ENCODE data around the gene DMRT1. TPM values are rescaled to one million over a fixed set of nuclear protein-coding genes. Genes with fewer than 3 reads are reported as not detected.

DMRT1 gene
- total RNA-seq, 1 experiment from 2014 or later = not detected

DNA sequence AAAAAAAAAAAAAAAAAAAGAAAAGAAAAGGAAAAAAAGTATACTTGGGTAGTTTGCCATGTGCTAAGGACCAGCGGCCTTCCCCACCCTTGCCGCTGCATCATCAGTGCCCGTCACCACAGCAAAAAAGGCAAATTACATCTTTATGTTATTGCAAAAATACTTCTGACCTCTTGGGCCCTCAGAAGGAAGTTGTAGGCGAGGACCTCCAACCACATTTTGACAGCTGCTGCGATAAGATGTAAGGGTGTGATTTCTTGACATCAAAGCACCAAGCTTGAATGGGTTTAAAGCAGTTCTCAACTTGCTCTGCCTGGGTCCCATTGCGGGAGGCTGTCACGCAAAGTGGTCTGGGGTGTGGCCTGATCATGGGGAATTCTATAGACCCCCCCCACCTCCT lies 39.2 kb downstream of the DMRT1 start:
- intact Hi-C loops (cut with micrococcal nuclease; ENCODE audit: unreplicated experiment) = no loop called here
- POLR2A ChIA-PET (ENCODE audit: low non-redundant PET) = no interaction called here
- CTCF ChIA-PET = no interaction called here
- H3K36me3 ChIP-seq (ENCODE audit: insufficient read depth, low read length, poor library complexity, severe bottlenecking) = no peaks in the 10 kb centered on the region
- BruUV-seq (replicated peaks) = no TSS peak
- H3K27ac ChIP-seq (ENCODE audit: low read depth, low read length, poor library complexity, severe bottlenecking) = no peak overlapping the region
- TF ChIP-seq EZH2 (IDR thresholded peaks at IDR 0.05; ENCODE audit: borderline replicate concordance, low read depth, low read length, poor library complexity, severe bottlenecking) = no peak
- TF ChIP-seq CTCF (conservative IDR thresholded peaks at IDR 0.05; ENCODE audit: low read depth, low read length) = no peak
- H3K27me3 ChIP-seq (replicated peaks; ENCODE audit: insufficient read depth, low read depth, low read length, poor library complexity) = peaks cover 12% of the 10 kb centered on the region
- H3K9me3 ChIP-seq (ENCODE audit: low read depth, low read length, poor library complexity, severe bottlenecking) = no peaks in the 10 kb centered on the region
- no peaks in the 10 kb centered on the region for H3K4me1 ChIP-seq (ENCODE audit: insufficient read depth, low read length, poor library complexity, severe bottlenecking)
- DNase-seq (ENCODE audit: low spot score) = no peak
- no peak overlapping the region for H3K4me3 ChIP-seq (ENCODE audit: low read depth, low read length, poor library complexity, severe bottlenecking)

- Histone ChIP-seq H3K27me3 (replicated peaks; ENCODE audit: insufficient read depth, low read depth, low read length, poor library complexity) (peaks cover 15% of the 10 kb centered on the region), H3K36me3 (ENCODE audit: insufficient read depth, low read length, poor library complexity, severe bottlenecking) (no peaks in the 10 kb centered on the region), H3K4me1 (ENCODE audit: insufficient read depth, low read length, poor library complexity, severe bottlenecking) (no peaks in the 10 kb centered on the region), H3K4me3 (ENCODE audit: low read depth, low read length, poor library complexity, severe bottlenecking) (no peak overlapping the region), H3K27ac (ENCODE audit: low read depth, low read length, poor library complexity, severe bottlenecking) (no peak overlapping the region), H3K9me3 (ENCODE audit: low read depth, low read length, poor library complexity, severe bottlenecking) (no peaks in the 10 kb centered on the region)
- POLR2A ChIA-PET (ENCODE audit: low non-redundant PET) = interaction anchor here (0.5 kb wide), 1 partner anchor 77 kb away, joined by 3 read pairs; no protein-coding TSS in a partner anchor
- CTCF ChIA-PET = no interaction called here
- TF ChIP-seq CTCF (conservative IDR thresholded peaks at IDR 0.05; ENCODE audit: low read depth, low read length) = no peak
- intact Hi-C loops (cut with micrococcal nuclease; ENCODE audit: unreplicated experiment) = no loop called here
- no TSS peak for BruUV-seq (replicated peaks)
- no peak for DNase-seq (ENCODE audit: low spot score)
Observed at GRCh38 chr9:882416-882924, 41.0 kb downstream of the DMRT1 start.

- Histone ChIP-seq H3K27ac (ENCODE audit: low read depth, low read length, poor library complexity, severe bottlenecking) (no peak overlapping the region), H3K9me3 (ENCODE audit: low read depth, low read length, poor library complexity, severe bottlenecking) (no peaks in the 10 kb centered on the region), H3K36me3 (ENCODE audit: insufficient read depth, low read length, poor library complexity, severe bottlenecking) (no peaks in the 10 kb centered on the region), H3K27me3 (replicated peaks; ENCODE audit: insufficient read depth, low read depth, low read length, poor library complexity) (peaks cover 15% of the 10 kb centered on the region), H3K4me1 (ENCODE audit: insufficient read depth, low read length, poor library complexity, severe bottlenecking) (no peaks in the 10 kb centered on the region), H3K4me3 (ENCODE audit: low read depth, low read length, poor library complexity, severe bottlenecking) (no peak overlapping the region)
- no peak for TF ChIP-seq EZH2 (IDR thresholded peaks at IDR 0.05; ENCODE audit: borderline replicate concordance, low read depth, low read length, poor library complexity, severe bottlenecking)
- TF ChIP-seq CTCF (conservative IDR thresholded peaks at IDR 0.05; ENCODE audit: low read depth, low read length) = no peak
- no peak for DNase-seq (ENCODE audit: low spot score)
- CTCF ChIA-PET = no interaction called here
- intact Hi-C loops (cut with micrococcal nuclease; ENCODE audit: unreplicated experiment) = no loop called here
- BruUV-seq (replicated peaks) = no TSS peak
- POLR2A ChIA-PET (ENCODE audit: low non-redundant PET) = no interaction called here
Observed at GRCh38 chr9:883011-883410, 41.5 kb downstream of the DMRT1 start.

Measured in A673 (cell line).